MCF 10A (cell line): ENCODE data around the gene P4HB. TPM values are rescaled to one million over a fixed set of nuclear protein-coding genes. Genes with fewer than 3 reads are reported as not detected.

Source experiments
- BruUV-seq: library from RNA; stranded (reverse); fragments of 400-500 nt; replicated peaks from 2 replicates; lab custom pipeline; 2021; lab: Mats Ljungman, UMichigan
- CTCF ChIA-PET: fragments of 300-600 bp; sonication (Branson Sonifier 250); formaldehyde crosslinking; extraction: SDS; loops from one replicate; lab custom pipeline; 2021; ENCODE audit warnings: antibody characterized with exemption, inconsistent platforms; lab: Yijun Ruan, JAX
- POLR2A ChIA-PET: fragments of 300-600, 350-650 bp; sonication (Branson Sonifier 250); formaldehyde crosslinking; extraction: SDS; loops from one replicate; lab custom pipeline; 2020; ENCODE audit warnings: antibody characterized with exemption, inconsistent platforms; lab: Yijun Ruan, JAX
- DNase-seq: peaks from one replicate; pipeline ENCODE4 v3.0.0-alpha.2; 2018; ENCODE audit not compliant: unreplicated experiment
- H3K27ac Mint-ChIP-seq: one replicate; pipeline ENCODE4 v1.8.0; 2022; ENCODE audit warnings: mild to moderate bottlenecking, low read depth, mixed read lengths; ENCODE audit not compliant: unreplicated experiment
- H3K27me3 Mint-ChIP-seq: one replicate; pipeline ENCODE4 v1.8.0; 2022; ENCODE audit warnings: mixed read lengths; ENCODE audit not compliant: insufficient read depth, unreplicated experiment
- H3K36me3 Mint-ChIP-seq: one replicate; pipeline ENCODE4 v1.8.0; 2022; ENCODE audit warnings: mild to moderate bottlenecking, moderate library complexity, mixed read lengths; ENCODE audit not compliant: insufficient read depth, unreplicated experiment
- H3K4me1 Mint-ChIP-seq: one replicate; pipeline ENCODE4 v1.8.0; 2022; ENCODE audit warnings: mixed read lengths; ENCODE audit not compliant: insufficient read depth, unreplicated experiment
- H3K4me3 Mint-ChIP-seq: one replicate; pipeline ENCODE4 v1.8.0; 2022; ENCODE audit warnings: mild to moderate bottlenecking, moderate library complexity, mixed read lengths; ENCODE audit not compliant: unreplicated experiment
- H3K9me3 Mint-ChIP-seq: one replicate; pipeline ENCODE4 v1.8.0; 2022; ENCODE audit warnings: mixed read lengths; ENCODE audit not compliant: unreplicated experiment
- CTCF ChIP-seq: fragments of 200-600 bp; IDR thresholded peaks from one replicate; pipeline ENCODE4 v1.8.0; 2022; ENCODE audit warnings: antibody characterized with exemption, mild to moderate bottlenecking; ENCODE audit not compliant: unreplicated experiment
- intact Hi-C: fragments of 100-400 bp; cut with micrococcal nuclease; formaldehyde crosslinking; loops from 2 replicates; pipeline ENCODE4 v1.14.1; 2022
- total RNA-seq: library from RNA; stranded (reverse); gene quantifications from 2 replicates; pipeline ENCODE4 v1.2.3, GENCODE V29; 2022

The P4HB gene
- total RNA-seq, 1 experiment from 2014 or later, result 894 TPM

- BruUV-seq, result no TSS peak
- Mint-ChIP-seq H3K27ac (no peak overlapping the region), H3K4me1 (peaks cover 9% of the 10 kb centered on the region), H3K27me3 (peaks cover 57% of the 10 kb centered on the region), H3K9me3 (no peaks in the 10 kb centered on the region), H3K36me3 (no peaks in the 10 kb centered on the region), H3K4me3 (no peak overlapping the region)
- DNase-seq, result no peak
- ChIA-PET POLR2A (no interaction called here), CTCF (no interaction called here)
- intact Hi-C loops, result no loop called here
- TF ChIP-seq CTCF, result no peak
Observed at GRCh38 chr17:81809556-81809998, 50.8 kb downstream of the P4HB start.

GRCh38 chr17:81808778-81809555 lies 51.4 kb downstream of the P4HB start:
- peaks cover 9% of the 10 kb centered on the region for H3K4me1 Mint-ChIP-seq
- ChIA-PET CTCF (no interaction called here), POLR2A (no interaction called here)
- no peak for DNase-seq
- no peak for TF ChIP-seq CTCF
- H3K4me3 Mint-ChIP-seq, result no peak overlapping the region
- intact Hi-C loops, result no loop called here
- peaks cover 60% of the 10 kb centered on the region for H3K27me3 Mint-ChIP-seq
- no peaks in the 10 kb centered on the region for H3K36me3 Mint-ChIP-seq
- H3K27ac Mint-ChIP-seq, result no peak overlapping the region
- BruUV-seq, result no TSS peak
- no peaks in the 10 kb centered on the region for H3K9me3 Mint-ChIP-seq

GRCh38 chr17:81807839-81808238 lies 52.5 kb downstream of the P4HB start:
- no peak for TF ChIP-seq CTCF
- peaks cover 68% of the 10 kb centered on the region for H3K27me3 Mint-ChIP-seq
- peaks cover 9% of the 10 kb centered on the region for H3K4me1 Mint-ChIP-seq
- H3K9me3 Mint-ChIP-seq, result no peaks in the 10 kb centered on the region
- DNase-seq, result no peak
- CTCF ChIA-PET, result interaction anchor here (0.6 kb wide), 1 partner anchor 29 kb away, joined by 3 read pairs; no protein-coding TSS in a partner anchor
- H3K27ac Mint-ChIP-seq, result no peak overlapping the region
- intact Hi-C loops, result no loop called here
- H3K4me3 Mint-ChIP-seq, result no peak overlapping the region
- H3K36me3 Mint-ChIP-seq, result no peaks in the 10 kb centered on the region
- BruUV-seq, result no TSS peak
- POLR2A ChIA-PET, result interaction anchor here (0.6 kb wide), 1 partner anchor 223 kb away, joined by 3 read pairs; no protein-coding TSS in a partner anchor

DNA sequence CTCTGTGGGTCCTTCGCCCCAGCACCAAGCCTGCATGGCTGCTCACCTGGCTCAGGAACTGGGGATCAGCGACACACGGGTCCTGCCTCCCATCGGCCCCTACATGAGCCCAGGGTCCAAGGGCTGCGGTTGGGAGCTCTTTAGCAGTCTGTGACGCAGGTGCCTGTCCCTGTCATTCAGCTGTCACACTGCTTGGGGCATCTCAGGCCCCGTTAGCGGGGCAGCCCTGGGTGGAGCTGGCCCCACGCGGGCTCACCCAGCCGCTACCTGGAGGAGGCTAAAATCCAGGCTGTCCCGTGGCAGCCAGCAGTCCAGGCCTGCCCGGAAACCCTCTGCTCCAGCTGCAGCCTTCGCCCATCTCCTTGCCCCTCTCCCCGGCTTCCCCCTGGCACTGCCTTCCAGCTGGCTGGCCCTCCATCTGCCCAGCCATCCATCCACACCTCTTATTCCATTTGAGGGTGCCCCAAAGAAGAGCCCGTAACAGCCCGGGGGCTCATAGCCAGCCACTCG lies 53.1 kb downstream of the P4HB start:
- peaks cover 9% of the 10 kb centered on the region for H3K4me1 Mint-ChIP-seq
- BruUV-seq, result no TSS peak
- no peak overlapping the region for H3K4me3 Mint-ChIP-seq
- TF ChIP-seq CTCF, result no peak
- peaks cover 74% of the 10 kb centered on the region for H3K27me3 Mint-ChIP-seq
- ChIA-PET POLR2A (interaction anchor here (0.6 kb wide), 1 partner anchor 223 kb away, joined by 3 read pairs; no protein-coding TSS in a partner anchor), CTCF (interaction anchor here (0.6 kb wide), 2 partner anchors 30 to 73 kb away, joined by 3 read pairs; no protein-coding TSS in a partner anchor)
- H3K9me3 Mint-ChIP-seq, result no peaks in the 10 kb centered on the region
- DNase-seq, result no peak
- no peaks in the 10 kb centered on the region for H3K36me3 Mint-ChIP-seq
- no peak overlapping the region for H3K27ac Mint-ChIP-seq
- intact Hi-C loops, result no loop called here
